ENCODE results near the gene BGN. TPM values are rescaled to one million over a fixed set of nuclear protein-coding genes. Genes with fewer than 3 reads are reported as not detected.

Gene BGN
- total and polyA plus RNA-seq, 10 of the 15 experiments (the other 5 are each of a cell fraction or from before 2014, with no cell fraction given), result 0.06 to 0.18 (median 0.12) TPM; not detected in 7

DNA sequence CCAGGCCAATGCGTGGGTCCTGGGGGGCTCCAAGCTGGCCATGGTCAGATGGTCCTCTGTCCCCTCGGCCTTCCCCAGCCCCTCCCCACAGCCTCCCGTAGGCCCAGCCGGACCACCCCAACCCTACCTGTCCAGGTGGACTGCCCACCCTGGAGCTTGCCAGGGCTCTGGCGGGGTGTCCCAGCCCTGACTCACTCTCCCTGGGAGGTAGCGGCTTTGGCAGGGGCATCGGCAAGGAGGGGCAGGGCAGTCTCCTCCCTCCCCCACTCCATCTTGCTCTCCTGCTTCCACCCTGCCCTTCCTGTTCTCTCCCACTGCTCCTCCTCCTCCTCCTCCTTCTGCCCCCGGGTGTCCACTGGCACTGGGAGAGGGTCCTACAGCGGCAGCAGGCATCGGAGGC lies 7.4 kb downstream of the BGN start (continued):
- TF ChIP-seq, protein P1, sequence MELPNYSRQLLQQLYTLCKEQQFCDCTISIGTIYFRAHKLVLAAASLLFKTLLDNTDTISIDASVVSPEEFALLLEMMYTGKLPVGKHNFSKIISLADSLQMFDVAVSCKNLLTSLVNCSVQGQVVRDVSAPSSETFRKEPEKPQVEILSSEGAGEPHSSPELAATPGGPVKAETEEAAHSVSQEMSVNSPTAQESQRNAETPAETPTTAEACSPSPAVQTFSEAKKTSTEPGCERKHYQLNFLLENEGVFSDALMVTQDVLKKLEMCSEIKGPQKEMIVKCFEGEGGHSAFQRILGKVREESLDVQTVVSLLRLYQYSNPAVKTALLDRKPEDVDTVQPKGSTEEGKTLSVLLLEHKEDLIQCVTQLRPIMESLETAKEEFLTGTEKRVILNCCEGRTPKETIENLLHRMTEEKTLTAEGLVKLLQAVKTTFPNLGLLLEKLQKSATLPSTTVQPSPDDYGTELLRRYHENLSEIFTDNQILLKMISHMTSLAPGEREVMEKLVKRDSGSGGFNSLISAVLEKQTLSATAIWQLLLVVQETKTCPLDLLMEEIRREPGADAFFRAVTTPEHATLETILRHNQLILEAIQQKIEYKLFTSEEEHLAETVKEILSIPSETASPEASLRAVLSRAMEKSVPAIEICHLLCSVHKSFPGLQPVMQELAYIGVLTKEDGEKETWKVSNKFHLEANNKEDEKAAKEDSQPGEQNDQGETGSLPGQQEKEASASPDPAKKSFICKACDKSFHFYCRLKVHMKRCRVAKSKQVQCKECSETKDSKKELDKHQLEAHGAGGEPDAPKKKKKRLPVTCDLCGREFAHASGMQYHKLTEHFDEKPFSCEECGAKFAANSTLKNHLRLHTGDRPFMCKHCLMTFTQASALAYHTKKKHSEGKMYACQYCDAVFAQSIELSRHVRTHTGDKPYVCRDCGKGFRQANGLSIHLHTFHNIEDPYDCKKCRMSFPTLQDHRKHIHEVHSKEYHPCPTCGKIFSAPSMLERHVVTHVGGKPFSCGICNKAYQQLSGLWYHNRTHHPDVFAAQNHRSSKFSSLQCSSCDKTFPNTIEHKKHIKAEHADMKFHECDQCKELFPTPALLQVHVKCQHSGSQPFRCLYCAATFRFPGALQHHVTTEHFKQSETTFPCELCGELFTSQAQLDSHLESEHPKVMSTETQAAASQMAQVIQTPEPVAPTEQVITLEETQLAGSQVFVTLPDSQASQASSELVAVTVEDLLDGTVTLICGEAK (IDR thresholded peaks at IDR 0.05; ENCODE audit: borderline replicate concordance), result no peak
- TF ChIP-seq SMARCA5 (IDR thresholded peaks at IDR 0.05), result no peak
- no peak for TF ChIP-seq IKZF1 (conservative IDR thresholded peaks at IDR 0.05)
- TF ChIP-seq SMC3 (IDR thresholded peaks at IDR 0.05; ENCODE audit: borderline replicate concordance, low read length), result no peak
- TF ChIP-seq RFX5 (IDR thresholded peaks at IDR 0.05; ENCODE audit: low read depth, low read length), result no peak
- TF ChIP-seq, protein P2, sequence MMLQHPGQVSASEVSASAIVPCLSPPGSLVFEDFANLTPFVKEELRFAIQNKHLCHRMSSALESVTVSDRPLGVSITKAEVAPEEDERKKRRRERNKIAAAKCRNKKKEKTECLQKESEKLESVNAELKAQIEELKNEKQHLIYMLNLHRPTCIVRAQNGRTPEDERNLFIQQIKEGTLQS (IDR thresholded peaks at IDR 0.05; ENCODE audit: borderline replicate concordance, extremely low read depth, low read depth, low read length), result no peak
- no peak for TF ChIP-seq ASH2L (IDR thresholded peaks at IDR 0.05; ENCODE audit: borderline replicate concordance, low read depth)

DNA sequence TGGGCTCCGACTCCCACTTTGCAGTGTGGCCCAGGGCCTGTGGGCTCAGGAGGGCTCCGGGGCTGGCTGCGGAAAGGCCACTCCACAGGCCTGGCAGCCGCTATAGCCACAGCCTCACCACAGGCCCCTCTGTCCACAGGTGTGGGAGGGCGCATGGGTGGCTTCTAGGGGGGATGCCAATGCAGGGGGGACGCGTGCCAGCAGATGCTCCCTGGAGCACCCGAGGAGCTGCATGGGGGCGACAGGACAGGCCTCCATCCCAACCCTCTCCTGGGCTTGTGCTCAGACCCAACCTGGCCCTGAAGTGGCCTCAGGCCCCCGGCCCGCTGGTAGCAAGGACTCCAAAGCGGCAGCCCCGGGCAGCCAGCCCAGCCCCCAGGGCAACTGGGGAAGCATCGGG lies 8.0 kb downstream of the BGN start:
- ChIA-PET RAD21 (ENCODE audit: unreplicated experiment) (no interaction called here), POLR2A (no interaction called here), CTCF (no interaction called here), SMC1A (ENCODE audit: uncharacterized antibody, unreplicated experiment) (interaction anchor here (1.1 kb wide), 1 partner anchor 13 kb away, joined by 3 read pairs; no protein-coding TSS in a partner anchor)
- Histone ChIP-seq H4K20me1 (ENCODE audit: control insufficient read depth, insufficient read depth) (no peaks in the 10 kb centered on the region), H3K27me3 (replicated peaks in 1 of 2; ENCODE audit: control insufficient read depth in 2 of 2, insufficient read depth in 2 of 2, low read length in 1 of 2) (no peaks in the 10 kb centered on the region), H2AFZ (ENCODE audit: control insufficient read depth, low read depth, low read length) (no peak overlapping the region), H3K36me3 (ENCODE audit: control insufficient read depth in 2 of 2, insufficient read depth in 2 of 2, low read length in 1 of 2) (no peaks in the 10 kb centered on the region), H3K9me3 (replicated peaks; ENCODE audit: control insufficient read depth, insufficient read depth, low read length) (no peaks in the 10 kb centered on the region; the same call in 2 of the 3 replicates), H3K27ac (ENCODE audit: control insufficient read depth, insufficient read depth) (no peak overlapping the region), H3K4me2 (ENCODE audit: control insufficient read depth, insufficient read depth) (no peak overlapping the region), H3K4me1 (ENCODE audit: control insufficient read depth, insufficient read depth, low read length) (no peaks in the 10 kb centered on the region), H3K79me2 (ENCODE audit: control insufficient read depth, insufficient read depth, low read length) (no peaks in the 10 kb centered on the region), H3K9ac (ENCODE audit: control insufficient read depth, insufficient read depth, low read length) (no peak overlapping the region), H3K4me3 (no peak overlapping the region)
- no peak for DNase-seq (ENCODE audit: low read depth, low spot score)
- no TSS peak for BruUV-seq (replicated peaks)
- WGBS (ENCODE audit: insufficient coverage, insufficient replicate concordance, low lambda C conversion rate, missing lambda C conversion rate), result 54% methylated on average over 14 of the region's 14 CpGs
- intact Hi-C loops (cut with micrococcal nuclease; ENCODE audit: unreplicated experiment) (no loop called here), in situ Hi-C loops (cut with MboI) (loop anchor here (10.0 kb wide), 1 partner anchor 558 kb away; no protein-coding TSS in a partner anchor)
- FAIRE-seq, result no peak
- no peak for ATAC-seq
- TF ChIP-seq SREBF1 (IDR thresholded peaks at IDR 0.05; ENCODE audit: low read length) (no peak), BMI1 (IDR thresholded peaks at IDR 0.05; ENCODE audit: borderline replicate concordance) (no peak), RCOR1 (conservative IDR thresholded peaks at IDR 0.05; ENCODE audit: low read depth, low read length) (no peak), SPI1 (IDR thresholded peaks at IDR 0.05; ENCODE audit: borderline replicate concordance, insufficient read depth, low read depth, low read length) (no peak), HCFC1 (IDR thresholded peaks at IDR 0.05; ENCODE audit: low read length) (no peak), CREB1 (IDR thresholded peaks at IDR 0.05; ENCODE audit: low read depth) (no peak), ZNF217 (IDR thresholded peaks at IDR 0.05) (no peak)
- TF ChIP-seq, protein P3, sequence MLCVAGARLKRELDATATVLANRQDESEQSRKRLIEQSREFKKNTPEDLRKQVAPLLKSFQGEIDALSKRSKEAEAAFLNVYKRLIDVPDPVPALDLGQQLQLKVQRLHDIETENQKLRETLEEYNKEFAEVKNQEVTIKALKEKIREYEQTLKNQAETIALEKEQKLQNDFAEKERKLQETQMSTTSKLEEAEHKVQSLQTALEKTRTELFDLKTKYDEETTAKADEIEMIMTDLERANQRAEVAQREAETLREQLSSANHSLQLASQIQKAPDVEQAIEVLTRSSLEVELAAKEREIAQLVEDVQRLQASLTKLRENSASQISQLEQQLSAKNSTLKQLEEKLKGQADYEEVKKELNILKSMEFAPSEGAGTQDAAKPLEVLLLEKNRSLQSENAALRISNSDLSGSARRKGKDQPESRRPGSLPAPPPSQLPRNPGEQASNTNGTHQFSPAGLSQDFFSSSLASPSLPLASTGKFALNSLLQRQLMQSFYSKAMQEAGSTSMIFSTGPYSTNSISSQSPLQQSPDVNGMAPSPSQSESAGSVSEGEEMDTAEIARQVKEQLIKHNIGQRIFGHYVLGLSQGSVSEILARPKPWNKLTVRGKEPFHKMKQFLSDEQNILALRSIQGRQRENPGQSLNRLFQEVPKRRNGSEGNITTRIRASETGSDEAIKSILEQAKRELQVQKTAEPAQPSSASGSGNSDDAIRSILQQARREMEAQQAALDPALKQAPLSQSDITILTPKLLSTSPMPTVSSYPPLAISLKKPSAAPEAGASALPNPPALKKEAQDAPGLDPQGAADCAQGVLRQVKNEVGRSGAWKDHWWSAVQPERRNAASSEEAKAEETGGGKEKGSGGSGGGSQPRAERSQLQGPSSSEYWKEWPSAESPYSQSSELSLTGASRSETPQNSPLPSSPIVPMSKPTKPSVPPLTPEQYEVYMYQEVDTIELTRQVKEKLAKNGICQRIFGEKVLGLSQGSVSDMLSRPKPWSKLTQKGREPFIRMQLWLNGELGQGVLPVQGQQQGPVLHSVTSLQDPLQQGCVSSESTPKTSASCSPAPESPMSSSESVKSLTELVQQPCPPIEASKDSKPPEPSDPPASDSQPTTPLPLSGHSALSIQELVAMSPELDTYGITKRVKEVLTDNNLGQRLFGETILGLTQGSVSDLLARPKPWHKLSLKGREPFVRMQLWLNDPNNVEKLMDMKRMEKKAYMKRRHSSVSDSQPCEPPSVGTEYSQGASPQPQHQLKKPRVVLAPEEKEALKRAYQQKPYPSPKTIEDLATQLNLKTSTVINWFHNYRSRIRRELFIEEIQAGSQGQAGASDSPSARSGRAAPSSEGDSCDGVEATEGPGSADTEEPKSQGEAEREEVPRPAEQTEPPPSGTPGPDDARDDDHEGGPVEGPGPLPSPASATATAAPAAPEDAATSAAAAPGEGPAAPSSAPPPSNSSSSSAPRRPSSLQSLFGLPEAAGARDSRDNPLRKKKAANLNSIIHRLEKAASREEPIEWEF (IDR thresholded peaks at IDR 0.05; ENCODE audit: insufficient replicate concordance, low read depth, low read length), result no peak

Measured in GM12878 (cell line).